Astrocyte (in vitro differentiated cells and primary cell): ENCODE results near the gene SENP8. TPM values are rescaled to one million over a fixed set of nuclear protein-coding genes. Genes with fewer than 3 reads are reported as not detected.
"Not testable (repeated sequence)": the region's sequence is repeated elsewhere in the genome, so short reads cannot be mapped to it uniquely, and the experiment has no call there.

Source experiments
- DNase-seq: peaks from one replicate; pipeline ENCODE4 v3.0.0-alpha.2; 2010; ENCODE audit warnings: low read depth
- FAIRE-seq: peaks from 2 replicates; lab custom pipeline; 2011; peaks lifted over from hg19 to GRCh38; lab: Jason Lieb, UNC
- H2AFZ ChIP-seq: 2 replicates; pipeline ENCODE4 v1.6.0; 2012; ENCODE audit warnings: low read depth, low read length, inconsistent platforms
- H3K27ac ChIP-seq: 2 replicates; pipeline ENCODE4 v1.5.1; 2011; ENCODE audit warnings: low read depth, low read length, inconsistent platforms
- H3K27me3 ChIP-seq: 2 replicates; pipeline ENCODE4 v1.6.0; 2011; ENCODE audit warnings: low read length, inconsistent platforms; ENCODE audit not compliant: insufficient read depth
- H3K36me3 ChIP-seq: 2 replicates; pipeline ENCODE4 v1.5.1; 2011; ENCODE audit warnings: low read length, inconsistent platforms; ENCODE audit not compliant: insufficient read depth
- H3K4me1 ChIP-seq: 2 replicates; pipeline ENCODE4 v1.5.1; 2011; ENCODE audit warnings: low read length, inconsistent platforms; ENCODE audit not compliant: insufficient read depth
- H3K4me2 ChIP-seq: 2 replicates; pipeline ENCODE4 v1.6.0; 2012; ENCODE audit warnings: low read length, inconsistent platforms
- H3K4me3 ChIP-seq: 2 replicates; pipeline ENCODE4 v1.5.1; 2011; ENCODE audit warnings: low read depth, mild to moderate bottlenecking, low read length, inconsistent platforms; ENCODE audit not compliant: insufficient read depth
- H3K79me2 ChIP-seq: 2 replicates; pipeline ENCODE4 v1.6.0; 2012; ENCODE audit warnings: mild to moderate bottlenecking, low read length, inconsistent platforms; ENCODE audit not compliant: insufficient read depth
- H3K9ac ChIP-seq: 2 replicates; pipeline ENCODE4 v1.6.0; 2012; ENCODE audit warnings: mild to moderate bottlenecking, low read length, inconsistent platforms
- H3K9me3 ChIP-seq: 2 replicates; pipeline ENCODE4 v1.5.1; 2012; ENCODE audit warnings: low read depth, mild to moderate bottlenecking, low read length, inconsistent platforms; ENCODE audit not compliant: insufficient read depth
- H4K20me1 ChIP-seq: 2 replicates; pipeline ENCODE4 v1.6.0; 2012; ENCODE audit warnings: low read length, inconsistent platforms; ENCODE audit not compliant: insufficient read depth
- H3K27ac Mint-ChIP-seq: one replicate; pipeline ENCODE4 v1.8.0; 2021; ENCODE audit warnings: mild to moderate bottlenecking, mixed read lengths; ENCODE audit not compliant: unreplicated experiment
- H3K27me3 Mint-ChIP-seq: one replicate; pipeline ENCODE4 v1.8.0; 2021; ENCODE audit warnings: low read depth, mixed read lengths; ENCODE audit not compliant: unreplicated experiment
- H3K36me3 Mint-ChIP-seq: one replicate; pipeline ENCODE4 v1.8.0; 2021; ENCODE audit warnings: low read depth, mixed read lengths; ENCODE audit not compliant: unreplicated experiment
- H3K4me1 Mint-ChIP-seq: one replicate; pipeline ENCODE4 v1.8.0; 2021; ENCODE audit warnings: low read depth, mixed read lengths; ENCODE audit not compliant: unreplicated experiment
- H3K4me3 Mint-ChIP-seq: one replicate; pipeline ENCODE4 v1.8.0; 2021; ENCODE audit warnings: mild to moderate bottlenecking, moderate library complexity, mixed read lengths; ENCODE audit not compliant: unreplicated experiment
- H3K9me3 Mint-ChIP-seq: one replicate; pipeline ENCODE4 v1.8.0; 2021; ENCODE audit warnings: mild to moderate bottlenecking, mixed read lengths; ENCODE audit not compliant: unreplicated experiment
- EZH2 ChIP-seq: IDR thresholded peaks from 2 replicates; pipeline ENCODE4 v1.6.1; 2012; ENCODE audit warnings: mild to moderate bottlenecking, low read length, inconsistent platforms; ENCODE audit not compliant: insufficient read depth
- total RNA-seq: library from RNA; stranded (reverse); gene quantifications from 2 replicates; pipeline ENCODE4 v1.2.1, GENCODE V29; 2021
- TF ChIP-seq, protein P1 (sequence below): IDR thresholded peaks from 2 replicates; pipeline ENCODE4 v1.5.1; 2011; ENCODE audit warnings: low read depth, mild to moderate bottlenecking, inconsistent platforms, low read length, moderate library complexity; ENCODE audit not compliant: insufficient read depth

Gene SENP8
- total RNA-seq, 1 donor from 2014 or later: 2.9 TPM

DNA sequence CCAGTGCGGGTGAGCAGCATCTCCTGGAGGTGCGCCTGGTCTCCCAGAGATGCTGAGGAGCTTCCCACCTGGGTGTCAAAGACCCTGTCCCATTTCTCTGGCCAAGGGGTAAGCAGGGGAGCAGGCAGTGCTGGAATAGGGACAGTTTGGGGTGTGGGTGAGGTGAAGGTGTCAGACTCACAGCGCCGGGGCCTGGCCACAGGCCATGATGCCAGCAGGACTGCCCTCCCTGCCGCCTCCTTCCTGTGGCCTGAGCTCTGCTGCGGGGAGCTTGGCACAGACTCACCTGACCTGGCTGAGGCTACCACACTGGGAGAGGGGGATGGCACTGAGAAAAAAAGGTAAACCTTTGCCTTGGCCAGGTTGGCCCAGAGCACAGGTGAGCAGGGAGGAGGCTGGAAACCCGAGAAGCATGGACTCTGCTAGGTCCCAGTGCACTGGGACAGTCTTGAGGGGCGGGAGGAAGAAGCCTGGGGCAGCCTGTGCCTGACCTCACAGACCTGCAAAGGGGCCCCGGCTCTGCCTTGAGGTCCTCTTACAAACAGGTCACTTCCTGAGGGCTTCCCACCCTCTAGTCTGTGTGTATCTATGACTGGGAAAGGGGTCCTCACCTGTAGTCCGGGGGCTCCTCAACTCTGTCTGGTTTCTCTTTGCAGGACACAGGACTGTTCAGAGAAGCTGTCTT is 51.2 kb downstream of the SENP8 start:
- H3K27ac Mint-ChIP-seq: no peak overlapping the region
- peaks cover 2% of the 10 kb centered on the region for H3K36me3 Mint-ChIP-seq
- H3K4me3 Mint-ChIP-seq: no peak overlapping the region
- H3K79me2 ChIP-seq: no peaks in the 10 kb centered on the region
- no peak overlapping the region for H2AFZ ChIP-seq
- TF ChIP-seq, protein P1, sequence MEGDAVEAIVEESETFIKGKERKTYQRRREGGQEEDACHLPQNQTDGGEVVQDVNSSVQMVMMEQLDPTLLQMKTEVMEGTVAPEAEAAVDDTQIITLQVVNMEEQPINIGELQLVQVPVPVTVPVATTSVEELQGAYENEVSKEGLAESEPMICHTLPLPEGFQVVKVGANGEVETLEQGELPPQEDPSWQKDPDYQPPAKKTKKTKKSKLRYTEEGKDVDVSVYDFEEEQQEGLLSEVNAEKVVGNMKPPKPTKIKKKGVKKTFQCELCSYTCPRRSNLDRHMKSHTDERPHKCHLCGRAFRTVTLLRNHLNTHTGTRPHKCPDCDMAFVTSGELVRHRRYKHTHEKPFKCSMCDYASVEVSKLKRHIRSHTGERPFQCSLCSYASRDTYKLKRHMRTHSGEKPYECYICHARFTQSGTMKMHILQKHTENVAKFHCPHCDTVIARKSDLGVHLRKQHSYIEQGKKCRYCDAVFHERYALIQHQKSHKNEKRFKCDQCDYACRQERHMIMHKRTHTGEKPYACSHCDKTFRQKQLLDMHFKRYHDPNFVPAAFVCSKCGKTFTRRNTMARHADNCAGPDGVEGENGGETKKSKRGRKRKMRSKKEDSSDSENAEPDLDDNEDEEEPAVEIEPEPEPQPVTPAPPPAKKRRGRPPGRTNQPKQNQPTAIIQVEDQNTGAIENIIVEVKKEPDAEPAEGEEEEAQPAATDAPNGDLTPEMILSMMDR: no peak
- TF ChIP-seq EZH2: no peak
- no peak overlapping the region for H3K27ac ChIP-seq
- no peaks in the 10 kb centered on the region for H4K20me1 ChIP-seq
- H3K27me3 ChIP-seq: peaks cover 2% of the 10 kb centered on the region
- H3K4me2 ChIP-seq: no peak overlapping the region
- DNase-seq (no peak), FAIRE-seq (no peak)
- H3K9ac ChIP-seq: no peak overlapping the region
- peaks cover 11% of the 10 kb centered on the region for H3K4me1 ChIP-seq
- H3K9me3 ChIP-seq: no peaks in the 10 kb centered on the region
- H3K27me3 Mint-ChIP-seq: peaks cover 13% of the 10 kb centered on the region
- H3K9me3 Mint-ChIP-seq: no peaks in the 10 kb centered on the region
- H3K36me3 ChIP-seq: no peaks in the 10 kb centered on the region
- no peak overlapping the region for H3K4me3 ChIP-seq
- H3K4me1 Mint-ChIP-seq: peaks cover 6% of the 10 kb centered on the region

DNA sequence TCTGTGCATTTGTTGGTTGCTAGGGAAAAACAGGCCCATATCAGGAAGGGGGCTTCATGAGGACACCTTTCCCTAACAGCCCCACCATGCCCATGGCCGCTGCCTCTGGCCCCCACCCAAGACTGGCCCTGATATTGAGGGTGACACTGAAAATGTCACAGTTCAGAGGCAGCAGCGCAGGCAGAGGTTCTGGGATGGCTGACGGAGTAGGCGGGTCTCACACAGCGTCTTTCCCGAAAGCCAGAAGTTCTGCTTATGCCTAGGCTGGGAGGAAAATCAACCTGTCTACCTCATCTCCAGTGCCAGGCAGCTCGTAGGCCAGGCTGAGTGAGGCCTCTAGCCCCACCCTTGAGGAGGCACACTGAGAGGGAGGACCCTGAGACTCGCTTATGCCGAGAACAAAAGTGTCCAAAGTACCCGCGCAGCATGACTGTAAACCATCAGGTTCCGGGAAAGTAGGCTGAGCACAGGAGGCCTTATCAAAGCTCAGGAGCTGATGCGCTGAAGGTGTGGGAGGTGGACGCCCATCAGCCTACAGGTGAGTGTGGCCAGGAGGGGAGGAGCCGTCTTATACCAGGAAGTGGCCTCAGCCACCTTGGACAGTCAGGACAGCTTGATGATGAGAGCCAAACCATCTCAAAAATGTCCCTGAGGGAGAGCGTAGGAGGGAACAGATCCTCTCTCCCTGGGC is 51.9 kb downstream of the SENP8 start:
- H3K9me3 ChIP-seq: no peaks in the 10 kb centered on the region
- TF ChIP-seq, protein P1: no peak
- TF ChIP-seq EZH2: no peak
- H4K20me1 ChIP-seq: no peaks in the 10 kb centered on the region
- no peak overlapping the region for H3K4me2 ChIP-seq
- no peak overlapping the region for H2AFZ ChIP-seq
- peaks cover 11% of the 10 kb centered on the region for H3K4me1 ChIP-seq
- no peak overlapping the region for H3K27ac ChIP-seq
- Mint-ChIP-seq H3K36me3 (peaks cover 2% of the 10 kb centered on the region), H3K27ac (no peak overlapping the region), H3K4me3 (no peak overlapping the region), H3K4me1 (peaks cover 6% of the 10 kb centered on the region), H3K27me3 (peaks cover 20% of the 10 kb centered on the region), H3K9me3 (no peaks in the 10 kb centered on the region)
- H3K79me2 ChIP-seq: no peaks in the 10 kb centered on the region
- no peak for DNase-seq
- H3K27me3 ChIP-seq: peaks cover 2% of the 10 kb centered on the region
- H3K9ac ChIP-seq: no peak overlapping the region
- H3K4me3 ChIP-seq: no peak overlapping the region
- FAIRE-seq: no peak
- no peaks in the 10 kb centered on the region for H3K36me3 ChIP-seq

DNA sequence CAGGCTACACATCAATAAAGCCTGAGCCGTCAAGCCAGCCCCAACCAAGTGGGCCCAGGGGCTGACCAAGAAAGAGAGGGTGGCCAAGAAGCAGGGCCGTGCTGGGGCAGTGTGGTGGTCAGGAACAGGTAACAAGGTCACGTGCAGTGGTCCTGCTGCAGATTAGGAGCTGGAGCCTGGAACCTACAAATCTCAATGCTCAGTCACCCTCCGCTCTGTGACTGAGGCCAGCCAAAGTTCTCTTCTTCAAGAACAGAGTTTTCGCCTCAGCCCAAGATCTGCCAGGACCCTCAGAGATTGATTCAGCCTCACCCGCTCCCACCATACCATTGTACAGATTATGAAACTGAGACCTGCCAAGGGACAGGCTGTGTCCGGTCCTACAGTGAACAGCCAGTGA is 52.5 kb downstream of the SENP8 start:
- Mint-ChIP-seq H3K4me3 (no peak overlapping the region), H3K27ac (no peak overlapping the region), H3K36me3 (peaks cover 4% of the 10 kb centered on the region), H3K9me3 (no peaks in the 10 kb centered on the region), H3K4me1 (peaks cover 6% of the 10 kb centered on the region), H3K27me3 (peaks cover 26% of the 10 kb centered on the region)
- Histone ChIP-seq H3K4me1 (peaks cover 11% of the 10 kb centered on the region), H3K9ac (no peak overlapping the region), H3K4me3 (no peak overlapping the region), H3K36me3 (no peaks in the 10 kb centered on the region), H3K79me2 (no peaks in the 10 kb centered on the region), H3K4me2 (no peak overlapping the region), H3K27ac (no peak overlapping the region), H3K27me3 (peaks cover 2% of the 10 kb centered on the region), H3K9me3 (no peaks in the 10 kb centered on the region), H4K20me1 (no peaks in the 10 kb centered on the region), H2AFZ (no peak overlapping the region)
- no peak for FAIRE-seq
- no peak for TF ChIP-seq EZH2
- TF ChIP-seq, protein P1: no peak
- no peak for DNase-seq

DNA sequence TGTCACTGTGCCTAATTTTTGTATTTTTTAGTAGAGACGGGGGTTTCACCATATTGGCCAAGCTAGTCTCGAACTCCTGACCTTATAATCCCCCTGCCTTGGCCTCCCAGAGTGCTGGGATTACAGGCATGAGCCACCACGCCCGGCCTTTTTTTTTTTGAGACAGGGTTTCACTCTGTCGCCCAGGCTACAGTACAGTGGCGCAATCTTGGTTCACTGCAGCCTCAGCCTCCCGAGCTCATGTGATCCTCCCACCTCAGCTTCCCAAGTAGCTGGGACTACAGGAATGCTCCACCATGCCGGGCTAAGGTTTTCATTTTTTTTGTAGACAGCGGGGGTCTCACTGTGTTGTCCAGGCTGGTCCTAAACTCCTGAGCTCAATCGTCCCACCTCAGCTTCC is 53.8 kb downstream of the SENP8 start:
- H3K27ac ChIP-seq, H3K36me3 Mint-ChIP-seq, H3K27me3 ChIP-seq, H4K20me1 ChIP-seq, H3K4me3 Mint-ChIP-seq, DNase-seq, H3K27ac Mint-ChIP-seq, H3K9me3 Mint-ChIP-seq, H3K79me2 ChIP-seq, H3K36me3 ChIP-seq, H3K9me3 ChIP-seq, H3K4me2 ChIP-seq, H2AFZ ChIP-seq, H3K4me3 ChIP-seq, H3K9ac ChIP-seq, FAIRE-seq, H3K4me1 Mint-ChIP-seq: not testable (repeated sequence)
- H3K27me3 Mint-ChIP-seq: peaks cover 28% of the 10 kb centered on the region
- peaks cover 11% of the 10 kb centered on the region for H3K4me1 ChIP-seq
